Heart left ventricle (tissue), 16 donors: ENCODE data around the gene TBL1XR1. TPM values are rescaled to one million over a fixed set of nuclear protein-coding genes. Genes with fewer than 3 reads are reported as not detected.
A peak's percentile ranks its signal among the peaks of the same experiment; 100 is the strongest.

Experiments
- ATAC-seq, 4 donors: fragments of 200-7000 bp; cut with Tn5 transposase; one replicate each; pipeline ENCODE4 v1.9.1; 2020 to 2022; ENCODE audit warnings: moderate library complexity in 4 of 4, mild to moderate bottlenecking in 3 of 4, moderate number of reproducible peaks in 1 of 4
- DNase-seq, 5 donors: peaks; one replicate each; pipeline ENCODE4 v3.0.0-alpha.2; 2020
- H3K27ac ChIP-seq, 12 donors: fragments of 200-600 bp; sonication (generic) in 4 of 12; one replicate each; pipeline versions ENCODE4 v1.5.0 to v1.8.0; 2016 to 2022; ENCODE audit warnings: mild to moderate bottlenecking in 2 of 12
- H3K27me3 ChIP-seq, 9 donors: fragments of 200-600 bp; sonication (generic) in 2 of 9; one replicate each; pipeline versions ENCODE4 v1.5.1 to v1.8.0; 2016 to 2022; ENCODE audit warnings: mild to moderate bottlenecking in 3 of 9
- H3K36me3 ChIP-seq, 9 donors: fragments of 200-600 bp; sonication (generic) in 2 of 9; one replicate each; pipeline versions ENCODE4 v1.5.0 to v1.8.0; 2018 to 2022; ENCODE audit warnings: mild to moderate bottlenecking in 2 of 9
- H3K4me1 ChIP-seq, 12 donors: fragments of 200-600 bp; sonication (generic) in 4 of 12; one replicate each; pipeline versions ENCODE4 v1.5.0 to v1.8.0; 2016 to 2022; ENCODE audit warnings: mild to moderate bottlenecking in 3 of 12
- H3K4me3 ChIP-seq, 12 donors: fragments of 200-600 bp; sonication (generic) in 4 of 12; one replicate each; pipeline versions ENCODE4 v1.5.0 to v1.8.0; 2017 to 2022; ENCODE audit warnings: mild to moderate bottlenecking in 9 of 12, moderate library complexity in 4 of 12
- H3K9me3 ChIP-seq, 12 donors: fragments of 200-600 bp; sonication (generic) in 4 of 12; one replicate each; pipeline versions ENCODE4 v1.5.0 to v1.8.0; 2016 to 2022; ENCODE audit warnings: mild to moderate bottlenecking in 1 of 12
- CTCF ChIP-seq, 12 donors: fragments of 200-600 bp; sonication (generic) in 4 of 12; IDR thresholded peaks; one replicate each; pipeline versions ENCODE4 v1.5.0 to v1.8.0; 2018 to 2022; ENCODE audit warnings: antibody characterized with exemption in 12 of 12, mild to moderate bottlenecking in 5 of 12
- POLR2A ChIP-seq, 2 donors: fragments of 450-650 bp; IDR thresholded peaks; one replicate each; pipeline ENCODE4 v1.6.1; 2017; ENCODE audit warnings: antibody characterized with exemption in 2 of 2, mild to moderate bottlenecking in 2 of 2, moderate library complexity in 2 of 2
- WGBS, 4 donors: extraction: QIAGEN DNeasy Blood & Tissue Kit in 2 of 4; methylation state at CpG; one replicate each; pipeline versions ENCODE4 v1.1.5 to v1.1.7; 2013 to 2018; 5-methylcytosine and 5-hydroxymethylcytosine counted together
- intact Hi-C, 10 donors: fragments of 100-400 bp; cut with DNase I; formaldehyde crosslinking; loops; one replicate each; pipeline versions ENCODE4 v1.11.1 to v1.14.2; 2022
- polyA plus RNA-seq, 2 donors: library from polyadenylated mRNA; stranded (reverse); fragments of 200-250 nt; gene quantifications; one replicate each; pipeline ENCODE4 v1.2.3, GENCODE V29; 2013
- total RNA-seq, 9 donors: library from RNA; depleted of rRNA in 2 of 9; stranded (reverse); fragments of >200 nt in 2 of 9; fragmentation: NEBNext Ultra II Directional in 3 of 9; extraction: Animal tissue kit (Norgen Biotek cat#: 25700) in 3 of 9; gene quantifications; one replicate each; pipeline versions ENCODE4 v1.1.0 to v1.2.4, GENCODE V29; 2016 to 2023
- donor health status: ischemic (EF 13 %, LVEDD 7.1; RV severe dilation, severe dysfunction).
- donor health status: healthy with polysubstance abuse.
- donor health status: DM: no; HTN: yes; CAD: no.
- donor health status: DM: no; HTN: no; CAD: no.
- donor health status: ischemic (EF 25% LVEDD 6.9; RV normal size, moderate dysfunction).
- donor health status: ischemic (EF 25% LVEDD 5.7; RV mildly dilated, moderate dysfunction).
- donor health status: healthy.
- donor health status: DM: yes; HTN: yes; CAD: no.
- donor health status: ischemic (EF 35%, LVEDD 5.7; RV mildly dilated, moderate dysfunction).
- donor health status: nonischemic (EF 11% LVEDD 7.7; RV severe dilation, severe dysfunction).
- donor health status: DM: yes; HTN: yes; CAD: no.
- donor health status: PGD.
- donor health status: ischemic (EF 29% LVEDD 5.4; RV normal size, mild dysfunction).
- donor health status: nonischemic (EF 23%, LVEDD 6.1; RV moderate dilation, normal function).

Gene TBL1XR1
- total and polyA plus RNA-seq, 11 donors: 24.0 to 176 (median 119) TPM

- no peak for DNase-seq
- intact Hi-C loops: no loop called here
- no peak overlapping the region for H3K27ac ChIP-seq
- H3K36me3 ChIP-seq: peaks cover 0 to 8% (median 0%) of the 10 kb centered on the region in 9 donors
- WGBS, 4 donors: 75 to 83% (median 79%) methylated on average over 4 of the region's 4 CpGs
- peaks cover 0 to 7% (median 0%) of the 10 kb centered on the region in 12 donors for H3K9me3 ChIP-seq
- no peaks in the 10 kb centered on the region for H3K27me3 ChIP-seq
- no peak for ATAC-seq
- H3K4me1 ChIP-seq: peaks cover 0 to 27% (median 10%) of the 10 kb centered on the region in 12 donors
- H3K4me3 ChIP-seq: no peak overlapping the region
- no peak for TF ChIP-seq CTCF (IDR thresholded peaks at IDR 0.05)
- TF ChIP-seq POLR2A (IDR thresholded peaks at IDR 0.05): no peak
Observed at GRCh38 chr3:177157492-177157891, 39.8 kb downstream of the TBL1XR1 start.

GRCh38 chr3:177154733-177155132 lies 42.5 kb downstream of the TBL1XR1 start:
- TF ChIP-seq CTCF (IDR thresholded peaks at IDR 0.05) (no peak), POLR2A (IDR thresholded peaks at IDR 0.05) (no peak)
- intact Hi-C loops: loop anchor here in 1 of 10 donors (5.0 kb wide), 1 partner anchor 38 kb away; no protein-coding TSS in a partner anchor
- WGBS, 4 donors: 87 to 90% (median 88%) methylated on average over 3 of the region's 3 CpGs
- DNase-seq (no peak), ATAC-seq (no peak)
- H3K27me3 ChIP-seq: no peaks in the 10 kb centered on the region
- H3K4me1 ChIP-seq: peaks cover 0 to 43% (median 26%) of the 10 kb centered on the region in 12 donors
- H3K4me3 ChIP-seq: no peak overlapping the region
- no peak overlapping the region for H3K27ac ChIP-seq
- no peaks in the 10 kb centered on the region for H3K9me3 ChIP-seq
- no peaks in the 10 kb centered on the region for H3K36me3 ChIP-seq

GRCh38 chr3:177150970-177151627 lies 46.2 kb downstream of the TBL1XR1 start:
- peak overlapping the region in 1 of 12 donors; percentile 1 for H3K27ac ChIP-seq
- intact Hi-C loops: loop anchor here in 1 of 10 donors (5.0 kb wide), 1 partner anchor 41 kb away; no protein-coding TSS in a partner anchor
- H3K4me1 ChIP-seq: peaks cover 0 to 70% (median 49%) of the 10 kb centered on the region in 12 donors

More at GRCh38 chr3:177150970-177151627, 46.2 kb downstream of the TBL1XR1 start:
- no peaks in the 10 kb centered on the region for H3K27me3 ChIP-seq
- no peaks in the 10 kb centered on the region for H3K9me3 ChIP-seq
- ATAC-seq (peak in 3 of 4 donors; percentile 29 to 48 (median 38)), DNase-seq (no peak)
- H3K36me3 ChIP-seq: no peaks in the 10 kb centered on the region
- 60 to 66% (median 63%) methylated on average over 7 of the region's 7 CpGs for WGBS, 4 donors
- no peak overlapping the region for H3K4me3 ChIP-seq
- TF ChIP-seq CTCF (IDR thresholded peaks at IDR 0.05) (no peak), POLR2A (IDR thresholded peaks at IDR 0.05) (no peak)
